Measurements from ENCODE around the gene MALRD1.

Gene MALRD1

DNA sequence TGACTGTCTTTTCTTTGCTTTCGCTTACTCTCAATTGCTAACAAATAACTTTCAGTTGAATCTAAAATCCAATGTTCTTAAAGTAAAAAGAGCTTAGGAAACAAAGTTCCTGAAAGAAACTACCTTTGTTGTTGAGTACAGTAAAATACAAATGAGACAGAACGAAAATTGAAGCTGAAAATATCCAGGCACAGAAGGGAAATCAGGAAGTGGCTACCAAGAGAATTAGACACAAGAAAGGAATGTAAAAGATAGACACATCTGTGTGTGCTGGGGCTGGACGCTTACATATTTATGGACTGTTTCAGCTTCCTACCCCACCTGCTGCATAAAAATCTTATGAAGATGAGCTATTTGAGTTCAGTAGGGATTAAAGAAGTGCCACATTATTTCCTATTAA is 606.0 kb downstream of the MALRD1 start:
- peak; percentile 45 for DNase-seq (ENCODE audit: low spot score)

GRCh38 chr10:19656420-19657042 is 607.9 kb downstream of the MALRD1 start:
- no peak for DNase-seq (ENCODE audit: low spot score)

DNA sequence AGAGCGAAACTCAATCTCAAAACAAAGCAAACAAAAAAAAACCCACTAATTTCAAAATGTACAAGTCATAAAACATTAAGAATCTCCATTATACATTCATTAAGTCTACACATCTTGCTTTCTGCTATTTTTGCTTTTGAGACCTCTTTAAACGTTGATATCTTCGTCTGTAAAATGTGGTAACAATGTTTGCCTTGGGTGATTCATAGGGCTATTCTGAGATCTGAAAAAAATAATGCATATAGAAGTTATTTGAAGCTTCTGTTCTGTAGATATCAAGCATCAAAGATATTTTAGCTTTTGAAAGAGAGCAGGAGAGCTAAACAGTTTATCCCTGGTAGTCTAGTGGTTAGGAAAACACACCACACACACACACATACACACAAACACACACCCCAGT is 609.5 kb downstream of the MALRD1 start:
- no peak for DNase-seq (ENCODE audit: low spot score)

GRCh38 chr10:19658622-19659233 is 610.1 kb downstream of the MALRD1 start:
- no peak for DNase-seq (ENCODE audit: low spot score)

- peak; percentile 3 for DNase-seq (ENCODE audit: low spot score)
Observed at GRCh38 chr10:19659920-19660655, 611.5 kb downstream of the MALRD1 start.

DNA sequence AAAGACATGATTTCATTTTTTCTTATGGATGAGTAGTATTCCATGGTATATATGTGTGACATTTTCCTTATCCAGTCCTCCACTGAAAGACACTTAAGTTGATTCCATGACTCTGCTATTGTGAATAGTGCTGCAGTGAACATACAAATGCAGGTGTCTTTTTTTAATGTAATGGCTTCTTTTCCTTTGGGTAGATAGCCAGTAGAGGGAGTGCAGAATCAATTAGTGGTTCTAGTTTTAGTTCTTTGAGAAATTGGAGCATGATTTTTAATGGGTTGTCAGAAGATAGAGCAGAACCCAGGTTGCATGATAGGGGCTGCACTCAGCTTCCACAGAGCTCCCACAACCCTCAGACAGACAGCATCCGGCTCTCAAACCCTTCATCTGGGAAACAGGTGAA is 614.7 kb downstream of the MALRD1 start:
- no peak for DNase-seq (ENCODE audit: low spot score)

DNA sequence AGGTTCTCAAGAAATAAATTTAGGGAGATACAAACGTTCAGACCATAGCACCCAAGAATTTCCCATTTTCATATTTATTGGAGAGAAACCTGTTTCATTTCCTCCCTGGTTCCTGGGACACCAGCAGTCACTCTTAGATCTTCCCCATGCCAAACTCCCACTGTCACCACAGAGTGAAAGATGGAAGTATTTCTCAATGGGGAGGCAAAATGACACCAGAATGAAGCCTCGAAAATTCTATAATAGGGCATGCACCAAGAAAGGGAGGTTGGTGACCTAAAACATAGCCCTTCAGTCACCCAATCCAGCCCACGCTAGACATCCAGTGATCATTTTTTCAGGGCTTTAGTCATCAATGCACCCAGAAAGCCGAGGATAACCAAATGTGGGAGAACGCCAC is 619.5 kb downstream of the MALRD1 start:
- no peak for DNase-seq (ENCODE audit: low spot score)

DNA sequence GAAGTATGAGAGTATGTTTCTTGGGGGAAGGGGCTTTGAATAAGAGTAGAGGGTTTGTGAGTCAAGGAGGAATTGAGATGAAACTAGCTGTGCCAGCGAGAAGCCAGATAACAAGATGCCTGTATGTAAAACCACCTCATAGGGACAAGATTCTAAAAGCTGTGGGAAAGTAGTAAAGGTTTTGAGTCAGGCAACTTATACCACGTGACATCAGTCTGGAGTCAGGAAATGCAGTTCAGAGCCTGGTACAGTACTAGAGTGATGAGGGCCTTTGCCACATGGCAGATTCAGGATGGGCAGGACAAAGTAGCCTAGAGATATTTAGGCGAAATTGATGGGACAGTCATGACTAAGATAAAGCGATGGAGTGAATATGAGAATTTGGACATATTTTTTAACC is 627.5 kb downstream of the MALRD1 start:
- peak; percentile 9 for DNase-seq (ENCODE audit: low spot score)

DNA sequence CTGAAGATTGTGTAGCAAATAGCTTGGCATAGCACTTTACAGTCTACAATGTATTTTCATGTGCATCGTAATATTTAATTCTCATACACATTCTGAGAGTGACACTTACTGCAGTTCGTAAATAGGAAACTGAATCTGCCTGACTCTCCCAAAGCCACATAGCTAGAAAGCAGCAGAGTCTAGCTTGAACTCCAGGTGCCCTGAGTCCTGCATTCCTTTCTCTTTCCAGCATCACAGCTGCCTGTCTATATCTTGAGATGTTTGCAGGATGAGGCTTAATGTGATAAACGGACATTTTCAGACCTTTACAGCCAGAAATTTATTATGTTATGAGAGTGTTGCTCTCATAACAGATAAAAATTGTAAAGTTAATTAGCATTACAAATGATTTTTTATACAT is 634.8 kb downstream of the MALRD1 start:
- no peak for DNase-seq (ENCODE audit: low spot score)

DNA sequence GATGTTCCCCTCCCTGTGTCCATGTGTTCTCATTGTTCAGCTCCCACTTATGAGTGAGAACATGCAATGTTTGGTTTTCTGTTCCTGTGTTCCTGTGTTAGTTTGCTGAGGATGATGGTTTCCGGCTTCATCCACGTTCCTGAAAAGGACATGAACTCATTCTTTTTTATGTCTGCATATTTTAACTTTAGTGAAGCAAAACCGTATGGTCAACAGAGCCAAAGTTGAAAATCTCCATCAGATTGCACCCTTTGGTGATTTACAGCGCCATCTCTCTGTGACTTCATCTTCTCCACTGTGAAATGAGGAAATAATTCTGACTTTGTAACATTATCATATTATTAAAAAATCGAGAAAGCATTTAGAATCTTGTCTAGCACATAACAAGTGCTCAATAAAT is 635.4 kb downstream of the MALRD1 start:
- no peak for DNase-seq (ENCODE audit: low spot score)

DNA sequence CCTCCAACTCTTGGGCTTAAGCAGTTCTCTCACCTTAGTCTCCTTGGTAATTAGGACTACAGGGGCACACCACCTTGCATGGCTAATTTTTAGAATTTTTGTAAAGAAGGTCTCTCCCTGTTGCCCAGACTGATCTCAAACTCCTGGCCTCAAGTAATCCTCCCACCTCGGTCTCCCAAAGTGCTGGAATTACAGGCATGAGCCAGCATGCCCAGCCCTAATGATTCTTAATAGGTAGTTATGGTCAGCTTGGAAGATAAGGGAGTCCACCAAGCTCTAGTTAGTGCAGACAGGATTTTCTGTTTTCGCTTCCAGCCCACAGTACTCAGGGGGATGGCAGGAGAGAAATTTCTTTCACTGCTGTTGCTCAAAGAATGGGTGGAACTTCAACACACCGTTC is 639.7 kb downstream of the MALRD1 start:
- no peak for DNase-seq (ENCODE audit: low spot score)

DNA sequence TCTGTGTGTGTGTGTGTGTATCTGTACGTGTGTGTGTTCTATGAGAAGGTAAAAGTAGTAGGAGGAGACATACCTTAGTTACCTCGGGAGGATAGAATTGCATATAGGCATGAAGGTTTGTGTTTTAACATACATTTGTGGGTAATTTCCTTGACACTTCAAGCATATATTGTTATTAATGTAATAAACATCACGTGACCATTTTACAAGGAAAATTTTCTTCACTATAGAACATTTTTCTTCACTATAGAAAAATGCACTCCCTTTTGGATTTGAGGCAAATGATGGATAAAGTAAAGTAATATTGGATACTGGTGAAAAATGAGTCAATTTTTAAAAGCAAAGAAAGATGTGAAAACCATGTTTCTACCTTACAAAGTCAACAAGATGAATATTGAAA is 640.6 kb downstream of the MALRD1 start:
- DNase-seq (ENCODE audit: low spot score), result no peak

DNA sequence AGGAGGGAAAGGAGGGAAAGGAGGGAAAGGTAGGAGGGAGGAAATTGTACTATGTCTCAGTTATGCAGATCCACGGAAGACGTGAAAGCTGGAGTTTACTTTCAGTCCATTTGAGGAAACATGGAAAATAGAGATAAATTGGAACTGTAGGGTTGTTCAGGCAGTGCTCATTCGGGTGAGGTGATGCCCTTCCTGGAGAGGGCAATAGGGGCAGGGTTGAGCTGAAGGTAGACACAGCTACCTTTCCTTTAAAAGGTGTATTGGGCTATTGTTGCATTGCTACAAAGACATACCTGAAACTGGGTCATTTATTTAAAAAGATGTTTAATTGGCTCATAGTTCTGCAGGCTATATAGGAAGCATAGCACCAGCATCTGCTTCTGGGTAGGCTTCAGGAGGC is 650.7 kb downstream of the MALRD1 start:
- DNase-seq (ENCODE audit: low spot score), result no peak

DNA sequence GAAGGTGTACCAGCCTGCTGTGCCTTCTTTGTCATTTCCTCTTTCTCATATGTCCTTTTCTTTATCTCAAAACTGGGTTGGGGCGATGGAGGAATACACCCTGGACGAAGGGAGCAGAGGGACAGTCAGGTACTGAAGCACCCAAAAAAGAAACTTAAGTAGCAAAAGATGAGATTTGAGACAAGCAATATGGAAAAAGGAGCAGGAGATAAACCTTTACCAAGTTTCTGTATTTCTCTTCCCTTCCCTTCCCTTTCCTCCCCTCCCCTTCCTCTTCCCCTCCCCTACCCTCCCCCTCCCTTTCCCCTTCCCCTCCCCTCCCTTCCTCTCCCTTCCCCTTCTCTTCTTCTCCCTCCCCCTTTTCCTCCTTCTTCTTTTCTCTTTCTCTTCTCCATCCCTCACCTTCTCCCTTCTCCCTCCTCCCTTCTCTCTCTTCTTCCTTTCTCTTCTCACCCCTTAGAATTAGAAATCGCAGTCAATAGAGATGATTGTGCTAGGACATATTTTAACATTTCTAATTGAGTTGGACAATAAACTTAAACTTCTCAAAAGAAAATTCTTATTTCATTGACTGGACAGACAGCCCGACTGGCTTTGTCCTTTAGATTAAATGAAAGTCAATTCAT is 652.9 kb downstream of the MALRD1 start:
- DNase-seq (ENCODE audit: low spot score), result no peak

GRCh38 chr10:19702215-19702614 is 653.6 kb downstream of the MALRD1 start:
- peak; percentile 51 for DNase-seq (ENCODE audit: low spot score)

- no peak for DNase-seq (ENCODE audit: low spot score)
Observed at GRCh38 chr10:19704544-19704943, 655.9 kb downstream of the MALRD1 start.

- no peak for DNase-seq (ENCODE audit: low spot score)
Observed at GRCh38 chr10:19705250-19705649, 656.6 kb downstream of the MALRD1 start.

- DNase-seq (ENCODE audit: low spot score), result no peak
Observed at GRCh38 chr10:19706904-19707303, 658.3 kb downstream of the MALRD1 start.

DNA sequence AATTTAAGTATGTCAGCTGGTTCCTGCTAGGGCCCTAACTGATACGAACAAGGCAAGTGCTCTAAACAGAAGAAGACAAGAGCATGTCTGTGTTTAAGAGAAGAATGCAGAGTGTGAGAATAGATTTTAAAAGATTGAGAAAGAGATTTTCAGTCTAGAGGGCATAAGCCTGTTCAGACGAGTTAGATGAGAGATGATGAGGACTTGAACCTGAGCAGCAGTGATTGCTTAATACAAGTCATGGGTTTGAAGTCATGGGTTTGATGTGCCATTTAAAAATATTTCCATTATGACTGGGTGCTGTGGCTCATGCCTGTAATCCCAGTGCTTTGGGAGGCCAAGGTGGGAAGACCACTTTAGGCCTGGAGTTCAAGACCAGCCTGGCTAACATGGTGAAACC is 658.8 kb downstream of the MALRD1 start:
- no peak for DNase-seq (ENCODE audit: low spot score)

DNA sequence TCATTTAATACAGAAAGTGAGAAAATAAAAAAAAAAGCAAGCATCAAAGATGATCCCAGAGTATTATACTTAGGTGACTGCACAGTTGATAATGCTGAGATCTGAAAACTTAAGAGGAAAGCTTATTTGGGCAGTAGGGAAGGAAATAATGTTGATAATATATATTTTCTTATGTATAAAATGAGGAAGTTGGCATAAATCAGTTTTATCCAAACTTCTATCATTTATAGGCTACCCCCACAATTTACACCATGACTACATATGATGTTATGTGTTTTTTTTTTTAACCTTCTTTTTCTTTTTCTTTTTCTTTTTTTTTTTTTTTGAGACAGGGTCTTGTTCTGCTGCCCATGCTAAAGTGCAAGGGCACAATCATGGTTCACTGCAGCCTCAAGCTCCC is 659.4 kb downstream of the MALRD1 start:
- DNase-seq (ENCODE audit: low spot score), result no peak

DNA sequence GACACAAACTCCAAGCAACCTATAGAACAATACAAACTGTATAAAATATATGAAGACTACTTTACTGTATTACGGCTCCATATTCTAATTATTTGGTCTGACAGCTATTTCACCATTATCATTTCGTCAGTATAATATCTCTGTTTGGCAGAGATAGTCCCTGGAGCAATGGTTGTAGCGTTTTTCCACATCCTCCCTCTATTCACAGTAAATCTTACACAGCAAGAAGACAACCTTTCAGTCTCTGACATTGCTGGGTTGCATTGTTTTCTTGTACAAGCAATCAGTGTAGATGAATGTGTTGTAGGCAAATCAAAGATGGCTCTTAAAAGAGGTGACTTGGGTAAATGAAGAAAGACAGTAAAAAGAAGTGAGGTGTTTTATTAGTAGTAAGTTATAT is 662.0 kb downstream of the MALRD1 start:
- DNase-seq (ENCODE audit: low spot score), result no peak

DNA sequence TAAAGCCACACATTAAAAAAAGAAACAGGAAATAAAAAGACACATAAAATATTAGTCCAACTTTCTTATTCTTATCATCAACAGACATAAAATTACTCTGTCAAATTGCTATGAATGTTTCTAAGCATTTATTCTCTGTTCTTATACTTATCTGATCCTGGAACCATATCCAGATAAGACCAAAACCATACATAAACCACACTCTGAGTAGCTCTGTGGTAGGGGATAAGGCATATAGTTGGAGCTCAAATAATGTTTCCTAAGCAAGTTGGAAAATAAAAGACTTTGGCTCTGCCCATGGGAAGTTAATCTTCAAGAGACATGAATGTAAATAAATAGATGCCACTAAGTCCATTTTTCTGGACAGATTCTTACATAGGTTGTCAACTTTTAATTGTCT is 664.6 kb downstream of the MALRD1 start:
- DNase-seq (ENCODE audit: low spot score), result no peak

Data from RKO (cell line).